ENCODE measurements around the gene TCERG1L. TPM values are rescaled to one million over a fixed set of nuclear protein-coding genes. Genes with fewer than 3 reads are reported as not detected.

TCERG1L gene
- total RNA-seq, 2 donors from 2014 or later: 1.6 to 4.5 TPM

- H3K27ac ChIP-seq (ENCODE audit: low read depth, low read length): no peak overlapping the region
- no peaks in the 10 kb centered on the region for H3K27me3 ChIP-seq (ENCODE audit: control insufficient read depth, insufficient read depth, low read length, poor library complexity, severe bottlenecking)
- DNase-seq: no peak
- H3K9me3 ChIP-seq (ENCODE audit: control insufficient read depth, low read length): no peaks in the 10 kb centered on the region
- Mint-ChIP-seq H3K4me1 (peaks cover 20% of the 10 kb centered on the region), H3K27me3 (ENCODE audit: insufficient read depth) (no peaks in the 10 kb centered on the region), H3K4me3 (no peak overlapping the region), H3K36me3 (ENCODE audit: low read depth) (no peaks in the 10 kb centered on the region), H3K27ac (no peak overlapping the region), H3K9me3 (no peaks in the 10 kb centered on the region)
- TF ChIP-seq CTCF (conservative IDR thresholded peaks at IDR 0.05): no peak
- H3K4me1 ChIP-seq (ENCODE audit: control insufficient read depth, insufficient read depth, low read length): peaks cover 28% of the 10 kb centered on the region
- WGBS, 2 experiments (ENCODE audit: insufficient coverage in 1 of 2, insufficient read length in 1 of 2): 95 to 100% methylated on average over 3 to 4 of the region's 4 CpGs
- H3K9ac ChIP-seq (ENCODE audit: extremely low read depth, low read length, poor library complexity, severe bottlenecking): no peak overlapping the region
- no peak overlapping the region for H3K4me3 ChIP-seq (ENCODE audit: low read length)
- H3K36me3 ChIP-seq (ENCODE audit: control insufficient read depth, insufficient read depth, low read length): no peaks in the 10 kb centered on the region
Measured at GRCh38 chr10:131246089-131246488, 65.4 kb downstream of the TCERG1L start.

DNA sequence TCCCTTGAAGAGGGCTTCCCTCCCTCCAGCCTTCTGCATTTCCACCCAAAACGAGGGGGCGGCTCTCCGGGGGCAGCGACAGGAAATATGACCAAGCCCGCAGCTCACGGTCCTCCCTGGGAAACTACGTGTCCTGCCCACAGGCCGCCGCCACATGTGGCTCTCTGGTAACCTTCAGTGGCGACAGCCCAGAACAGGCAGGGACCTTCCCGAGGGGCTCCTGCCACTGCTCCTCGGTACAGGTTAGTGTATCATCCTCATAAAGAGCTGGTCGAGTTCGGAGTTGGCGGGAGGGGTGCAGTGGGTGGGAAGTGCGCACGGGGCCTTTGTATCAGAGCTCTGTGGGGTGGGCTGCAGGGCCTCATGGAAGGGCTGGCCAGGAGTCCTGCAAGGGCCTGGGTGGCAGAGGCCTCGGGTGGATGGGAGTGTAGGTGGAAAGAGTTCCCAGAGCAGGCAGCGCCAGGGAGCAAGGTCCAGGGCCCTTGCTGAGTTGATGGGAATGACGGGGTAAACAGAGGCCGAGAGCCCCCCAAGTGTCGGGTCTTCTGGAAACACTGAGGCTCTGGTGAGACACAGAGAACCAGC is 66.0 kb downstream of the TCERG1L start:
- H3K27ac ChIP-seq (ENCODE audit: low read depth, low read length): no peak overlapping the region
- no peaks in the 10 kb centered on the region for H3K9me3 ChIP-seq (ENCODE audit: control insufficient read depth, low read length)
- 90 to 94% methylated on average over 17 to 22 of the region's 22 CpGs for WGBS, 2 experiments (ENCODE audit: insufficient coverage in 1 of 2, insufficient read length in 1 of 2)
- H3K9me3 Mint-ChIP-seq: no peaks in the 10 kb centered on the region
- H3K4me1 Mint-ChIP-seq: peaks cover 15% of the 10 kb centered on the region
- no peak for TF ChIP-seq CTCF (conservative IDR thresholded peaks at IDR 0.05)
- H3K4me3 Mint-ChIP-seq: no peak overlapping the region
- H3K27me3 ChIP-seq (ENCODE audit: control insufficient read depth, insufficient read depth, low read length, poor library complexity, severe bottlenecking): no peaks in the 10 kb centered on the region
- DNase-seq: no peak
- H3K4me3 ChIP-seq (ENCODE audit: low read length): no peak overlapping the region
- no peak overlapping the region for H3K9ac ChIP-seq (ENCODE audit: extremely low read depth, low read length, poor library complexity, severe bottlenecking)
- H3K36me3 Mint-ChIP-seq (ENCODE audit: low read depth): no peaks in the 10 kb centered on the region
- no peaks in the 10 kb centered on the region for H3K27me3 Mint-ChIP-seq (ENCODE audit: insufficient read depth)
- no peak overlapping the region for H3K27ac Mint-ChIP-seq
- H3K36me3 ChIP-seq (ENCODE audit: control insufficient read depth, insufficient read depth, low read length): no peaks in the 10 kb centered on the region
- peaks cover 23% of the 10 kb centered on the region for H3K4me1 ChIP-seq (ENCODE audit: control insufficient read depth, insufficient read depth, low read length)

DNA sequence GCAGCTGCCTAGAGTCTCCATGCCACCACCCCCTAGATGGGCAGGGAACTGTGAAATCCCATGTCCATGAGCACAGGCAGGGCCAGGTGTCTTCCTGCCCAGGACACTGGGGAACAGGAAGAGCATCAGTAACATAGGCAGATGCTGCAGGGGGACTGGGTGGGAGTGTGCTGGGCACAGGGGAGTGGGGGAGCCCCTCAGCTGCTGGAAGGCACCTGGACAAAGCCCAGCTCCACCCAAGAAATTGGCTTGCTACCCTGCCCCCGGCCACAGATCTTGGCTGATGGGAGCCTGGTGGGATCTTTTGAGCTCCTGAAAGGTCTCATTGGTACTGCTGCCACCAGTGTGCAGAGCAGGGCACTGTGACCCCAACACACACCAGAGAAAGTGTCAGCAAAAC is 66.7 kb downstream of the TCERG1L start:
- Histone ChIP-seq H3K9me3 (ENCODE audit: control insufficient read depth, low read length) (no peaks in the 10 kb centered on the region), H3K4me1 (ENCODE audit: control insufficient read depth, insufficient read depth, low read length) (peaks cover 16% of the 10 kb centered on the region), H3K9ac (ENCODE audit: extremely low read depth, low read length, poor library complexity, severe bottlenecking) (no peak overlapping the region), H3K36me3 (ENCODE audit: control insufficient read depth, insufficient read depth, low read length) (no peaks in the 10 kb centered on the region), H3K4me3 (ENCODE audit: low read length) (no peak overlapping the region), H3K27ac (ENCODE audit: low read depth, low read length) (no peak overlapping the region), H3K27me3 (ENCODE audit: control insufficient read depth, insufficient read depth, low read length, poor library complexity, severe bottlenecking) (no peaks in the 10 kb centered on the region)
- Mint-ChIP-seq H3K4me3 (no peak overlapping the region), H3K36me3 (ENCODE audit: low read depth) (no peaks in the 10 kb centered on the region), H3K27ac (no peak overlapping the region), H3K9me3 (no peaks in the 10 kb centered on the region), H3K4me1 (peaks cover 8% of the 10 kb centered on the region), H3K27me3 (ENCODE audit: insufficient read depth) (no peaks in the 10 kb centered on the region)
- 85 to 100% methylated on average over 1 of the region's 1 CpG for WGBS, 2 experiments (ENCODE audit: insufficient coverage in 1 of 2, insufficient read length in 1 of 2)
- no peak for TF ChIP-seq CTCF (conservative IDR thresholded peaks at IDR 0.05)
- no peak for DNase-seq

All from endodermal cell (in vitro differentiated cells).